ENCODE measurements around the gene ZNF688.

The ZNF688 gene

GRCh38 chr16:30571445-30572322 lies at the start of gene ZNF688:
Gene ZNF688 (minus strand): TSS chr16:30571714. CDS start chr16:30571629, 85 bp downstream.
- ATAC-seq (replicated peaks), result peak; percentile 87 to 91
- peak within 1 kb of the TSS; percentile 97 for H3K27ac Mint-ChIP-seq
- H3K36me3 Mint-ChIP-seq, result peaks cover 0 to 4% of the 10 kb centered on the region in 2 donors
- H3K9me3 Mint-ChIP-seq, result no peaks in the 10 kb centered on the region
- peak; percentile 92 for DNase-seq
- no peaks in the 10 kb centered on the region for H3K27me3 Mint-ChIP-seq
- peaks cover 23 to 33% of the 10 kb centered on the region in 2 donors for H3K4me1 Mint-ChIP-seq
- peak within 1 kb of the TSS; percentile 90 to 96 for H3K4me3 Mint-ChIP-seq

GRCh38 chr16:30620169-30620568 lies 48.7 kb upstream of the ZNF688 start:
- no peak overlapping the region for H3K27ac Mint-ChIP-seq
- no peaks in the 10 kb centered on the region for H3K27me3 Mint-ChIP-seq
- DNase-seq, result no peak
- H3K36me3 Mint-ChIP-seq, result no peaks in the 10 kb centered on the region
- H3K4me3 Mint-ChIP-seq, result no peak overlapping the region
- no peaks in the 10 kb centered on the region for H3K9me3 Mint-ChIP-seq
- no peak for ATAC-seq (replicated peaks)
- no peaks in the 10 kb centered on the region for H3K4me1 Mint-ChIP-seq

- DNase-seq (no peak), ATAC-seq (replicated peaks) (no peak)
- no peak overlapping the region for H3K27ac Mint-ChIP-seq
- H3K27me3 Mint-ChIP-seq, result no peaks in the 10 kb centered on the region
- H3K36me3 Mint-ChIP-seq, result no peaks in the 10 kb centered on the region
- H3K9me3 Mint-ChIP-seq, result no peaks in the 10 kb centered on the region
- no peaks in the 10 kb centered on the region for H3K4me1 Mint-ChIP-seq
- no peak overlapping the region for H3K4me3 Mint-ChIP-seq
Measured at GRCh38 chr16:30619638-30620037, 48.1 kb upstream of the ZNF688 start.

- no peak overlapping the region for H3K4me3 Mint-ChIP-seq
- no peak for DNase-seq
- H3K36me3 Mint-ChIP-seq, result no peaks in the 10 kb centered on the region
Measured at GRCh38 chr16:30619202-30619601, 47.7 kb upstream of the ZNF688 start.

GRCh38 chr16:30615358-30616091 lies 44.0 kb upstream of the ZNF688 start:
- H3K4me3 Mint-ChIP-seq, result no peak overlapping the region
- no peaks in the 10 kb centered on the region for H3K36me3 Mint-ChIP-seq
- peaks cover 6 to 14% of the 10 kb centered on the region in 2 donors for H3K4me1 Mint-ChIP-seq
- ATAC-seq (replicated peaks) (peak; percentile 74 to 80), DNase-seq (peak; percentile 51)
- no peaks in the 10 kb centered on the region for H3K27me3 Mint-ChIP-seq
- no peaks in the 10 kb centered on the region for H3K9me3 Mint-ChIP-seq
- no peak overlapping the region for H3K27ac Mint-ChIP-seq

More at GRCh38 chr16:30619202-30619601, 47.7 kb upstream of the ZNF688 start:
- Mint-ChIP-seq H3K4me1 (peaks cover 0 to under 1% of the 10 kb centered on the region in 2 donors), H3K27me3 (no peaks in the 10 kb centered on the region), H3K9me3 (no peaks in the 10 kb centered on the region), H3K27ac (no peak overlapping the region)
- ATAC-seq (replicated peaks), result no peak

GRCh38 chr16:30609926-30610839 lies 38.7 kb upstream of the ZNF688 start, which contains the start of gene ZNF689:
Gene ZNF689 (minus strand): TSS chr16:30610389. CDS start chr16:30610041, 348 bp downstream.
- peak; percentile 95 for DNase-seq
- Mint-ChIP-seq H3K36me3 (peaks cover 11 to 16% of the 10 kb centered on the region in 2 donors), H3K9me3 (no peaks in the 10 kb centered on the region), H3K4me1 (peaks cover 13 to 31% of the 10 kb centered on the region in 2 donors), H3K27ac (peak within 1 kb of the TSS; percentile 94), H3K27me3 (no peaks in the 10 kb centered on the region), H3K4me3 (peak within 1 kb of the TSS; percentile 88 to 92)
- ATAC-seq (replicated peaks), result peak; percentile 92 to 93

- Mint-ChIP-seq H3K4me3 (peak overlapping the region; percentile 88 to 92), H3K27me3 (no peaks in the 10 kb centered on the region), H3K9me3 (no peaks in the 10 kb centered on the region), H3K27ac (peak overlapping the region; percentile 94), H3K36me3 (peaks cover 19 to 25% of the 10 kb centered on the region in 2 donors), H3K4me1 (peaks cover 13 to 36% of the 10 kb centered on the region in 2 donors)
- DNase-seq (peak; percentile 46), ATAC-seq (replicated peaks) (peak; percentile 62 to 64)
Measured at GRCh38 chr16:30609002-30609925, 37.8 kb upstream of the ZNF688 start.

GRCh38 chr16:30606004-30606403 lies 34.5 kb upstream of the ZNF688 start:
- no peaks in the 10 kb centered on the region for H3K27me3 Mint-ChIP-seq
- ATAC-seq (replicated peaks) (no peak), DNase-seq (no peak)
- peaks cover 26 to 41% of the 10 kb centered on the region in 2 donors for H3K36me3 Mint-ChIP-seq
- no peak overlapping the region for H3K4me3 Mint-ChIP-seq
- H3K4me1 Mint-ChIP-seq, result peaks cover 10 to 34% of the 10 kb centered on the region in 2 donors
- no peak overlapping the region for H3K27ac Mint-ChIP-seq
- no peaks in the 10 kb centered on the region for H3K9me3 Mint-ChIP-seq

GRCh38 chr16:30605158-30605557 lies 33.6 kb upstream of the ZNF688 start:
- H3K4me3 Mint-ChIP-seq, result no peak overlapping the region
- no peak overlapping the region for H3K27ac Mint-ChIP-seq
- ATAC-seq (replicated peaks) (no peak), DNase-seq (no peak)
- peaks cover 7 to 26% of the 10 kb centered on the region in 2 donors for H3K4me1 Mint-ChIP-seq
- no peaks in the 10 kb centered on the region for H3K27me3 Mint-ChIP-seq
- no peaks in the 10 kb centered on the region for H3K9me3 Mint-ChIP-seq
- peaks cover 26 to 45% of the 10 kb centered on the region in 2 donors for H3K36me3 Mint-ChIP-seq

GRCh38 chr16:30604316-30604947 lies 32.9 kb upstream of the ZNF688 start:
- Mint-ChIP-seq H3K27me3 (no peaks in the 10 kb centered on the region), H3K27ac (no peak overlapping the region), H3K4me3 (no peak overlapping the region), H3K4me1 (peaks cover 7 to 25% of the 10 kb centered on the region in 2 donors), H3K9me3 (no peaks in the 10 kb centered on the region), H3K36me3 (peaks cover 26 to 45% of the 10 kb centered on the region in 2 donors)
- ATAC-seq (replicated peaks) (no peak), DNase-seq (no peak)

- no peak for DNase-seq
- Mint-ChIP-seq H3K4me1 (peaks cover 6 to 21% of the 10 kb centered on the region in 2 donors), H3K36me3 (peaks cover 26 to 45% of the 10 kb centered on the region in 2 donors), H3K27ac (no peak overlapping the region), H3K4me3 (no peak overlapping the region), H3K27me3 (no peaks in the 10 kb centered on the region), H3K9me3 (no peaks in the 10 kb centered on the region)
- ATAC-seq (replicated peaks), result no peak
Measured at GRCh38 chr16:30603945-30604315, 32.4 kb upstream of the ZNF688 start.

- Mint-ChIP-seq H3K36me3 (peaks cover 23 to 44% of the 10 kb centered on the region in 2 donors), H3K27ac (no peak overlapping the region), H3K4me3 (no peak overlapping the region), H3K4me1 (peaks cover 4 to 25% of the 10 kb centered on the region in 2 donors), H3K9me3 (no peaks in the 10 kb centered on the region), H3K27me3 (no peaks in the 10 kb centered on the region)
- ATAC-seq (replicated peaks) (no peak), DNase-seq (no peak)
Measured at GRCh38 chr16:30602616-30603277, 31.2 kb upstream of the ZNF688 start.

Data from stimulated activated naive B cell treated with anti-CD40 and anti-IgM and Interleukin-4, amounts not matched to agents 10 μg/mL and 1 μg/mL and 100 μg/mL, for 72 hours (primary cell).